Measurements from ENCODE around the gene SLC8A3.

DNA sequence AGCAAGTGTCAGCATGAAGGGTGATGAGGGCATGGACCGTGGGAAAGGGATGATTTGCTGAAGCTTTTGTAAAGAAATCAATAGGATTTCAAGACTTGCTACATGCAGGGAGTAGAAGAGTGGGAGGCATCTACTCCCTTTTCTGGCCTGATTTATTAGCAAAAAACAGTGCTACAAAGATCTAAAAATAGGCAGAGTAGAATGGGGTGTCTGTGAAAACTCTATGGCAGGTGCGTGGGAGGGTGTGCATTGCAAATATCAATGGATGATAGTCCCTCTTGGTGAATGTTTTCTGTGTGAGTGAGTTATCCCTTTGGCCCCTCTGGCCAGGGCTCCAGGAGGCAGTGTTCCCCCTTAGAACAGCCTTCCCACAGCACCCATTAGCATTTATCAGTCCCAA lies 170.5 kb downstream of the SLC8A3 start:
- TF ChIP-seq, protein P1, sequence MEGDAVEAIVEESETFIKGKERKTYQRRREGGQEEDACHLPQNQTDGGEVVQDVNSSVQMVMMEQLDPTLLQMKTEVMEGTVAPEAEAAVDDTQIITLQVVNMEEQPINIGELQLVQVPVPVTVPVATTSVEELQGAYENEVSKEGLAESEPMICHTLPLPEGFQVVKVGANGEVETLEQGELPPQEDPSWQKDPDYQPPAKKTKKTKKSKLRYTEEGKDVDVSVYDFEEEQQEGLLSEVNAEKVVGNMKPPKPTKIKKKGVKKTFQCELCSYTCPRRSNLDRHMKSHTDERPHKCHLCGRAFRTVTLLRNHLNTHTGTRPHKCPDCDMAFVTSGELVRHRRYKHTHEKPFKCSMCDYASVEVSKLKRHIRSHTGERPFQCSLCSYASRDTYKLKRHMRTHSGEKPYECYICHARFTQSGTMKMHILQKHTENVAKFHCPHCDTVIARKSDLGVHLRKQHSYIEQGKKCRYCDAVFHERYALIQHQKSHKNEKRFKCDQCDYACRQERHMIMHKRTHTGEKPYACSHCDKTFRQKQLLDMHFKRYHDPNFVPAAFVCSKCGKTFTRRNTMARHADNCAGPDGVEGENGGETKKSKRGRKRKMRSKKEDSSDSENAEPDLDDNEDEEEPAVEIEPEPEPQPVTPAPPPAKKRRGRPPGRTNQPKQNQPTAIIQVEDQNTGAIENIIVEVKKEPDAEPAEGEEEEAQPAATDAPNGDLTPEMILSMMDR (IDR thresholded peaks at IDR 0.05): no peak
- TF ChIP-seq POLR2A (IDR thresholded peaks at IDR 0.05): no peak
